GM12872 (cell line): ENCODE measurements around the gene SYNCRIP.

ENCODE experiments used
- TF ChIP-seq, protein P1 (sequence below): IDR thresholded peaks from 3 replicates; pipeline ENCODE4 v1.5.1; 2011; ENCODE audit warnings: low read depth, mild to moderate bottlenecking, low read length, moderate library complexity; ENCODE audit not compliant: insufficient read depth

Gene SYNCRIP

DNA sequence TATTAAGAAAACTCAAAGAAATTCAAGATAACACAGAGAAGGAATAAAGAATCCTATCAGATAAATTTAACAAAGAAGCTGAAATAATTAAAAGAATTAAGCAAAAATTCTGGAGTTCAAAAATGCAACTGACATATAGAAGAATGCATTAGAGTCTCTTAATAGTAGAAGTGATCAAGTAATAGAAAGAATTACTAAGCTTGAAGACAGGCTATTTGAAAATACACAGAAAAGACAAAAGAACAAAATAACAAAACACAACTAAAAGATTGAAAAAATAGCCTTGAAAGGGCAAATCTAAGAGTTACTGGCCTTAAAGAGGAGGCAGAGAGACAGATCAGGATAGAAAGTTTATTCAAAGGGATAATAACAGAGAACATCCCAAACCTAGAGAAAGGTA is 61.1 kb downstream of the SYNCRIP start:
- TF ChIP-seq, protein P1, sequence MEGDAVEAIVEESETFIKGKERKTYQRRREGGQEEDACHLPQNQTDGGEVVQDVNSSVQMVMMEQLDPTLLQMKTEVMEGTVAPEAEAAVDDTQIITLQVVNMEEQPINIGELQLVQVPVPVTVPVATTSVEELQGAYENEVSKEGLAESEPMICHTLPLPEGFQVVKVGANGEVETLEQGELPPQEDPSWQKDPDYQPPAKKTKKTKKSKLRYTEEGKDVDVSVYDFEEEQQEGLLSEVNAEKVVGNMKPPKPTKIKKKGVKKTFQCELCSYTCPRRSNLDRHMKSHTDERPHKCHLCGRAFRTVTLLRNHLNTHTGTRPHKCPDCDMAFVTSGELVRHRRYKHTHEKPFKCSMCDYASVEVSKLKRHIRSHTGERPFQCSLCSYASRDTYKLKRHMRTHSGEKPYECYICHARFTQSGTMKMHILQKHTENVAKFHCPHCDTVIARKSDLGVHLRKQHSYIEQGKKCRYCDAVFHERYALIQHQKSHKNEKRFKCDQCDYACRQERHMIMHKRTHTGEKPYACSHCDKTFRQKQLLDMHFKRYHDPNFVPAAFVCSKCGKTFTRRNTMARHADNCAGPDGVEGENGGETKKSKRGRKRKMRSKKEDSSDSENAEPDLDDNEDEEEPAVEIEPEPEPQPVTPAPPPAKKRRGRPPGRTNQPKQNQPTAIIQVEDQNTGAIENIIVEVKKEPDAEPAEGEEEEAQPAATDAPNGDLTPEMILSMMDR = no peak

DNA sequence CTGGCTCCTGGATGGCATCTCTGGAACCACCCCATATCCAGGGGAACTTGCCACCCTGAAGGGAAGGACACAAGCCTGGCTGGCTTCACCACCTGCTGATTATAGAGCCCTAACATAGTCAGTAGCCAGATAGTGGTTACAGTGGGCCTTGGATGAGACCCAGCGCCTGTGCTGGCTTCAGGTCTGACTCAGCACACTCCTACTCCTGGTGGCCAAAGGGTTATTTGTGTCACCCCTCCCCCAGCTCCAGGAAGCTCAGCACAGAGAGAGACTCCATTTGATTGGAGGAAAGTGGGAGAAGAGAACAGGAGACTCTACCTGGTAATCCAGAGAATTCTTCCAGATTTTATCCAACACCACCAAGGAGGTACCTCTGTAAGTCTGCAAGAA is 61.8 kb downstream of the SYNCRIP start:
- TF ChIP-seq, protein P1 = no peak

DNA sequence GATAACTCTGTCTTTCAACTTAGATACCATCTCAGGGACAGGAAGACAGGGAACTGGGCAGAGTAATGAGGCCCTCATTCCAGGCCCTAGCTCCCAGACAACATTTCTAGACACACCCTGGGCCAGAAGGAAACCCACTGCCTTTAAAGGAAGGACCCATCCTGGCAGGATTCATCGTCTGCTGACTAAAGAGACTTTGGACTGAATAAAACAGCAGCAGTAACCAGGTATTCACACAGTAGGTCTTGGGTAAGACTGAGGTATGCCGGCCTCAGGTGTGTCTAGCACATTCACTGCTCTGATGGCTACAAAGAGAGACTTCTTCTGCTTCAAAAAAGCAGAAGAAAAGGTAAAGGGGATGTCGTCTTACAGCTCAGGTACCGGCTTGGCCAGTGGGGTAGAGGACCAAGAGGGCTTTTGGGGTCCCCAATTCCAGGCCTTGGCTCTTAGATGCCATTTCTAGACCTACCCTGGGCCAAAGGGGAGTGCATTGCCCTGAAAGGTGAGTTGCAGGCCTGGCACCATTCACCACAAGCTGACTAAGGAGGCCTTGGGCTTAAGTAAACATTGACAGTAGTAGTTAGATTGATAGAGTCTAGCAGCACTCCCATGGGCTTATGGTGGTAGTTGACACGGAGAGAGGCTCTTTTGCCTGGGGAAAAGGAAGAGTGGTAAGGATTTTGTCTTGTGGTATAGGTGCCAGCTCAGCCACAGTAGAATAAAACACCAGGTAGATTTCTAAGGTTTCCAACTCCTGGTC is 62.4 kb downstream of the SYNCRIP start:
- TF ChIP-seq, protein P1 = no peak

DNA sequence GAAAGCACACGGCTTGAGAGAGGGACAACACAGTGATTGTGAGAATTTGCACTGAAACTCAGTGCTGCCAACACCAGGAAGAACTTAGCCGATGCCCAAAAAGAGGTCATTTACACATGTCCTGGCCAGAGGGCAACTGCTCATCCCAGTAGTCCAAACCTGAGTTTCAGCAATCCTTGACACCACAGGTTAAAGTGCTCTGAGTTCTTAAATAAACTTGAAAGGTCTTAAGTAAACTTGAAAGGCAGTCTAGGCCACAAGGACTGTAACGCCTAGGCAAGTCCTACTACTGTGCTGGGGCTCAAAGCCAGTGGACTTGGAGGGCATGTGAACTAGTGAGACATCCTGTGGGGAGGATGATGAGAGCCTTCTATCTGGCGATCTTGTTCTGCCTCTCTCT is 63.1 kb downstream of the SYNCRIP start:
- TF ChIP-seq, protein P1 = no peak

DNA sequence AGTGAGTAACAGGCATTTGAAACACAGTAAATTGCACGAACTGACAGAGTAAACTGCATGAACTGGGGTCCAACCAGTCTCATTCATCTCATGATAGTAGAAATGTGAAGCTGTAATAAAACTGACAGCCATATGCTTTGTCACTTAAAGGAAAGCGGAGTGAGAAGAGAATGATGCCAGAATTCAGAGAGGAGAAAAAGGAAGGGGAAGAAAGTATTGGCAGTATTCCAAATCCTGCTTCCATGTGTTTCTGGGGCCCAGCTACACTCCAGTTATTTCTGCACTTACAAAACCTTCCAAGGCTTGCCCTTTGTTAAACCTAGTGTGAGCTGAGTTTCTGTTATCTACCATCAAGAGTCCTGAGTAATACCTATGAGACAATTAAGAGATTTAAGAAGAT is 66.2 kb downstream of the SYNCRIP start:
- TF ChIP-seq, protein P1 = no peak

DNA sequence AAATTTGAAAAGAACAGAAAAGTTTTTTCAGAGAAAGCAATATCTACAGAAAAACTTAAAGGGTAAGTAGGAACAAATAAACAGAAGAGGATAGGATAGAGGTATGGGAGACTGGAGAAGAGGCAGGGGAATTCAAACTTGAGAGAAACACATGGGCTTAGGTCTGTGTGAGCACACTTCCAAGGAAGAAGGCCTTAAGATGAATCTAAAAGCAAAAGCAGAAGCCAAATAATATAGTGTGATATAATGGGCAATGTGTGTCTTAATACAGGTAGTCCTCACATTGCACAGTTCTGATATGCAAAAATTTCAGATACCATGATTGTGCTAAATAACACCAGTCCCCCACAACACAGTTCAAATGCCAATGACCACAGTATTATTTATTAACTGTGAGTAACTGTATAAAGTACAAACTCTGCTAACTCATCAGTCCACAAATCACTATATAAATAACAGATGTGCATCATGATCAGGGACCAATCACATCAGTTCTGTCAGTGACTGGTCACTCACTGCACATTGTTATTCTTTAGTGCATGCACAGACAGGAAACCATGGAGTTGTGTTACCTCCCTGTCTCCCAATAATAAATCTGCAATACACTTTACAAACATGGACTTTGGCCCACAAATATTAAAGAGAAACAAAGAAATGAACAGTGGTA is 67.6 kb downstream of the SYNCRIP start:
- TF ChIP-seq, protein P1 = no peak

DNA sequence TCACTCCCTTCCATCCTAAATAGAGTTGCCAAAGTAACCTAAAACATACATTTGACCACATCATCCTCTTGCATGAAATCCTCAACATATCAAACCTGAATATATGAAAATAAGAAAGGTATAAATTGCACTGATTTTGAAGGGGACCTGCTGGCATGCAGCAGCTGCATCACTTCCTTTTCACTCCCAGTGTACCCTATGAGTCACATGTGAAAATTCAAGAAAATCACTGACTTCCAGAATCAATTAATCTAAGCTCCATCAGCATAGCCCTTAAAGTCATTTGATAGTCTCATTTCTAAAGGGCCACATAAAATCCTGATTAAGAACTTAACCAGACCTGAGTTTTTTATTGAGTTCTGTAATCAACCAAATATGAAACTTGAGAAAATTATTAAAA is 73.4 kb downstream of the SYNCRIP start:
- TF ChIP-seq, protein P1 = no peak
